Brain pericyte (primary cell): ENCODE measurements around the gene BYSL.
"Not testable (repeated sequence)": the region's sequence is repeated elsewhere in the genome, so short reads cannot be mapped to it uniquely, and the experiment has no call there.

Experiments used
- DNase-seq: peaks from one replicate; pipeline ENCODE4 v3.0.0-alpha.2; 2012; ENCODE audit warnings: low read depth, low spot score

The BYSL gene

GRCh38 chr6:41942067-41942851, 21.0 kb downstream of the BYSL start:
- no peak for DNase-seq

DNA sequence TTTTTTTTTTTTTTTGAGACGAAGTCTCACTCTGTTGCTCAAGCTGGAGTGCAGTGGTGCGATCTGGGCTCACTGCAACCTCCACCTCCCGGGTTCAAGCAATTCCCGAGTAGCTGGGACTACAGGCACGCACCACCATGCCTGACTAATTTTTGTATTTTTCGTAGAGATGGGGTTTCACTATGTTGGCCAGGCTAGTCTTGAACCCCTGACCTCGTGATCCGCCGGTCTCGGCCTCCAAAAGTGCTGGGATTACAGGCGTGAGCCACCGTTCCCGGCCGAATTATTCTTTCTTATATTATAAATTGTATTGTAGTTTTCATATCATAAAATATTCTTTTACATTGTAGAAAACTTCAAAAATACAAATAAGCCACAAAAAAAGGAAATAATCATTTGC, 21.6 kb downstream of the BYSL start:
- DNase-seq: not testable (repeated sequence)

- no peak for DNase-seq
Observed at GRCh38 chr6:41943456-41943855, 22.2 kb downstream of the BYSL start.

DNA sequence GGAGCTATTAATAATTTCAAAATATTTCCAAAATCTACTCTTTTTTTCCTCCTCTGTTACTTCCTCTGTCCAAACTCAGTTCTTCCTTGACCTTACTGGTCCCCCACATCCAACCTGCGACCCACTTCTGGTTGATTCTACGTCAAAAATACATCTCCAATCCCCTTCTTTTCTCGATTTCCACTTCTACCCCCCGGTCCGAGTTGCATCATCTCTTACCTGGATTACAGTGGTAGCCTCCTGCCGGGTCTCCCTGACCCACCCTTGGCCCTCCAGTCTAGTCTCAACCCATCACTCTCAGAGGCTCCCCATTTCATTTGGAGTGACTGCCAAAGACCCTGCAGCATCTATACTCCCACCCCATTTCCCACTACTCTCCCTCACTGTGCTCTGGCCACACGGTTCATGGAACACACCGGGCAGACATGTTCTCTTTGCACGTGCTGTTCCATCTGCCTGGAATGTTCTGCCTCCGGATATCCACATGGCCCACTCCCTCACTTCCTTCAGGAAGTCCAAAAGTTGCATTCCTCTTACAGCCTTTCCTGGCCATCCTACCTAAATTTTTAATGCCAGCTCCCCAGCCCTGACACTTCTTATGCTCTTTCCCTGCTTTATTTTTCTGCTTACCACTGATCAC, 26.4 kb downstream of the BYSL start:
- no peak for DNase-seq

DNA sequence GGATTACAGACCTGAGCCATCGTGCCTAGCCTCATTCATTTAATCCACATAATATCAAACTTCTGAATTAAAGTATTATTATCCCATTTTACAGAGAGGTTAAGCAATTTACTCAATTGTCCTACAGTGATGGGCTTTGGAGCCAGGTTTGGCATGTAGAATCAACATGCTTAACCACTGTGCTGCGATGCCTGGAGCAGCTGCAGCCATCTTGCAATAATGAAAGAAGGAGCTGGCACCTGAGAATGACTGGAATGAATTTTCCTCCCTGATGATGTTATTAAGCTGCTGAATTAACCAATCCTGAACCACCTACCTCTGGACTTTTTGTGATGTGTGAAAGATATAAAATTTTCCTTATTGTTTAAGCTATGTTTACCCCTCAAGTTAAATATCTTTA, 33.4 kb downstream of the BYSL start:
- DNase-seq: no peak

- DNase-seq: no peak
Observed at GRCh38 chr6:41955412-41955811, 34.1 kb downstream of the BYSL start.

GRCh38 chr6:41957117-41957516, 35.8 kb downstream of the BYSL start:
- no peak for DNase-seq

GRCh38 chr6:41958022-41958856, 36.9 kb downstream of the BYSL start:
- no peak for DNase-seq

- DNase-seq: no peak
Observed at GRCh38 chr6:41960028-41960427, 38.7 kb downstream of the BYSL start.

GRCh38 chr6:41963371-41963770, 42.1 kb downstream of the BYSL start:
- DNase-seq: no peak

- DNase-seq: no peak
Observed at GRCh38 chr6:41964201-41964887, 43.0 kb downstream of the BYSL start.

- DNase-seq: no peak
Observed at GRCh38 chr6:41965429-41966213, 44.3 kb downstream of the BYSL start.

GRCh38 chr6:41966214-41966920, 45.1 kb downstream of the BYSL start:
- DNase-seq: no peak

GRCh38 chr6:41966961-41967311, 45.6 kb downstream of the BYSL start:
- DNase-seq: no peak

DNA sequence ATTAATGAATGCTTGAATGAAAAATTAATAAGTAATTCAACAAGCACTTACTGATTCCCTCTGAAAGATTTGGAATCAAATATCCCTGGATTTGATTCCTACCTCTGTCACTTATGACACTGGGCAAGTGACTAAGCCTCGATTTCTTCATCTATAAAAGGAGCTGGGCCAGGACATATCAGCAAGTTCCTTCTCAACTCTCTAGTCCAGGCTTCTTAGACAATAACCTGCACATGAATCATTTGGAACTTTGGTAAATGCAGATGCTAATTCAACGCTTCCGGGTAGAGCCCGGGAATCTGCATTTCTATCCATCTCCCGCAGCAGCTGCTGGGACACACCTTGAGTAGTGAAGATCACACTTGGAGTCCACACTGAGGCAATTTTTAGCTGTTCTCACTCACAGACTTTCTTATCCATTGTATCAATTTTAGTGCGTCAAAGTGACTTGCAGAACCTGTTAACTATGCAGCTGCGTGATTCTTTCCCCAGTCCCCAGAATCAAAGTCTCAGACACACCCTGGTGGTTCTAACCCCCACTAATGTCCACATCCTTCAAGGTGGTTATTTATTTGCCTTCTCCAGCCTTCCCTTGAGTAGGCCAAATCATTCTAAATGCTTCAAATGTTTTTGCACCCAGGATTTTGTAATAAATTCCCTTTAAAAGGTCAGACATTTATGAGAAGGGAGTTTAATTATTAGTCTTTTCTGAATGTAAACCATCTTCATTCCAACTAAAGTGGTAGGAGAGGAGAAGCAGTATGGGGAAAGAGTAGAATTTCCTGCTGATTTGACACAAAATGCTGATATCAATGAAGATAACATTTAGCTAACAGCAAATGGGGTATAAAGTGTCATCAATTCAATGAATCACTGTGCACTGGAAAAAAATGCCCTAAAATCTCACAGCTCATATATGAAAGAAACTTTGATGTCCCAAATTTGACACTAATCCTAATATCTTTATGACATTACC, 46.3 kb downstream of the BYSL start:
- no peak for DNase-seq

DNA sequence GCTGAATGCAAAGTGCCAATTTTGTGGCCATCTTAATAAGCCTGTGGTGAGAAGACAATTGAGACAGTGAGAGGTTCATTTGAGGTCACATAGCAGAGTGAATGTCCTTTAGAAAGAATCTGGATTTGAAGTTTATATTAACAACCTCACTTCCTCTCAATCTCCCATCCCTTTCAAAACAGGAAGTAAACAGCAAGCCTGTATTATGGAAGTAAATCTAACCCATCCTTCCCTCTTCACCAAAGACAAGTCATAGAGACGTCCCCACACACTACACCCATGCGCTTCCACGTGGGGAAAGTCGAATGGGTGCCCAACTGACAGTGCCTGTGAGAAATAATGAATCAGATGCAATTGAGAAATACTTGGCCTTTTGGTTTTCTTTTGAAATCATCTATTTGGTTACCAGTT, 49.1 kb downstream of the BYSL start:
- no peak for DNase-seq

GRCh38 chr6:41972826-41973225, 51.5 kb downstream of the BYSL start:
- DNase-seq: no peak

- DNase-seq: no peak
Observed at GRCh38 chr6:41974281-41974825, 53.1 kb downstream of the BYSL start.

DNA sequence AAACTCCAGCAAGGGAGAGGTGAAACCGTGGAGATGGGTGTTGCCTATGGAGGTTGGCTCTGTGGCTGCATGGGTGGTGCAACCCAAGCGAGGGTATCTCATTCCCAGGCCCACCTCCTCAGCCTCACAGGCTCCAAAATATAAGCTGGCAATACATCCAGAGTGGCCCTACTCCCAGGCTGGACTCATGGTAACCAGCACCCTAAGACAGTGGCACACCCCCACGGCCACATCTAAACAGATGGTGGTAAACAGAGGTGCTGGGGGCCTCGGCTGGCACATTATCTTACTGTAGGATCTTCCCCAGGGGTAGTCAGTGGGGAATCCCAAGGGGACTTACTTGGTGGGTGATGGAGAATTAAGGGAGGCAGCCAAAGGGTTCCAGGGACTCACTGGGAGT, 54.0 kb downstream of the BYSL start:
- no peak for DNase-seq
